ENCODE results near the gene NCAN. TPM values are rescaled to one million over a fixed set of nuclear protein-coding genes. Genes with fewer than 3 reads are reported as not detected.

Gene NCAN
- total and polyA plus RNA-seq, 9 of the 15 experiments (the other 6 are each of a cell fraction or from before 2014, with no cell fraction given), result 0.04 TPM; not detected in 8

- TF ChIP-seq TBL1XR1 (IDR thresholded peaks at IDR 0.05; ENCODE audit: low read length in 2 of 2) (no peak), ETV1 (tag; conservative IDR thresholded peaks at IDR 0.05; ENCODE audit: low read depth) (peak; percentile 56; the same call in 1 of the 2 replicates), HDAC8 (tag; IDR thresholded peaks at IDR 0.05) (no peak), TBP (optimal IDR thresholded peaks at IDR 0.05; ENCODE audit: low read depth, low read length) (peak; percentile 40), HDAC2 (IDR thresholded peaks at IDR 0.05) (peak; percentile 86), ATF1 (CRISPR knock-in tag; IDR thresholded peaks at IDR 0.05) (no peak), ATF1 (tag; IDR thresholded peaks at IDR 0.05) (peak; percentile 59), KAT8 (IDR thresholded peaks at IDR 0.05; ENCODE audit: low read depth) (no peak), EP400 (IDR thresholded peaks at IDR 0.05) (peak; percentile 84), SMAD4 (CRISPR knock-in tag; conservative IDR thresholded peaks at IDR 0.05) (0 out of 2 replicates have a peak, but pooled peaks have one; percentile 49), TRIM25 (IDR thresholded peaks at IDR 0.05; ENCODE audit: borderline replicate concordance) (no peak), DNMT1 (IDR thresholded peaks at IDR 0.05) (no peak), CBX5 (IDR thresholded peaks at IDR 0.05; ENCODE audit: borderline replicate concordance, low read depth) (no peak), HDAC1 (IDR thresholded peaks at IDR 0.05) (peak in 1 of 2 experiments; percentile 87; a peak in 2 of 4 replicates), HNRNPLL (IDR thresholded peaks at IDR 0.05; ENCODE audit: low read depth, low read length, poor library complexity, severe bottlenecking) (peak; percentile 43), ARNT (IDR thresholded peaks at IDR 0.05) (0 out of 4 replicates have a peak, but pooled peaks of 1 of the 2 experiments have one; percentile 22), HES1 (IDR thresholded peaks at IDR 0.05; ENCODE audit: low read depth) (no peak; the same call in 1 of the 2 replicates), TFAP4 (CRISPR knock-in tag; IDR thresholded peaks at IDR 0.05; ENCODE audit: borderline replicate concordance) (peak; percentile 44; the same call in 1 of the 2 replicates), ZNF57 (CRISPR knock-in tag; IDR thresholded peaks at IDR 0.05) (no peak), TAF7 (tag; IDR thresholded peaks at IDR 0.05) (no peak), TEAD2 (tag; IDR thresholded peaks at IDR 0.05) (no peak), CXXC5 (CRISPR knock-in tag; IDR thresholded peaks at IDR 0.05) (peak; percentile 78), RCOR1 (IDR thresholded peaks at IDR 0.05; ENCODE audit: borderline replicate concordance in 1 of 2, low read depth in 2 of 2, low read length in 2 of 2) (peak; percentile 66 to 93), CAMTA2 (CRISPR knock-in tag; conservative IDR thresholded peaks at IDR 0.05) (no peak)
Observed at GRCh38 chr19:19203012-19203856, 8.5 kb upstream of the NCAN start, which contains the start of gene NR2C2AP (continued).

Data from K562 (cell line).